HG02678 (cell line): Measurements from ENCODE around the gene ATXN7L3B.

ENCODE experiments used
- ATAC-seq: cut with Tn5 transposase; IDR thresholded peaks from one replicate; pipeline ENCODE4 v1.9.1; 2021; ENCODE audit warnings: mild to moderate bottlenecking, moderate library complexity; ENCODE audit not compliant: unreplicated experiment

Gene ATXN7L3B

GRCh38 chr12:74547249-74547648, 9.6 kb downstream of the ATXN7L3B start:
- no peak for ATAC-seq

- ATAC-seq, result no peak
Measured at GRCh38 chr12:74551291-74551690, 13.7 kb downstream of the ATXN7L3B start.

- ATAC-seq, result no peak
Measured at GRCh38 chr12:74552201-74552600, 14.6 kb downstream of the ATXN7L3B start.

- ATAC-seq, result no peak
Measured at GRCh38 chr12:74559728-74560127, 22.1 kb downstream of the ATXN7L3B start.

GRCh38 chr12:74563927-74564326, 26.3 kb downstream of the ATXN7L3B start:
- no peak for ATAC-seq

GRCh38 chr12:74578486-74578885, 40.9 kb downstream of the ATXN7L3B start:
- no peak for ATAC-seq

- no peak for ATAC-seq
Measured at GRCh38 chr12:74579446-74579845, 41.8 kb downstream of the ATXN7L3B start.

GRCh38 chr12:74579981-74580380, 42.3 kb downstream of the ATXN7L3B start:
- ATAC-seq, result no peak

- ATAC-seq, result no peak
Measured at GRCh38 chr12:74581439-74581838, 43.8 kb downstream of the ATXN7L3B start.

- ATAC-seq, result no peak
Measured at GRCh38 chr12:74584483-74585062, 46.9 kb downstream of the ATXN7L3B start.

- ATAC-seq, result no peak
Measured at GRCh38 chr12:74586251-74586650, 48.6 kb downstream of the ATXN7L3B start.
